ENCODE data around the gene TNNI3K.

Gene TNNI3K

GRCh38 chr1:74314438-74314837, 79.3 kb downstream of the TNNI3K start:
- no peak for FAIRE-seq

GRCh38 chr1:74316302-74316701, 81.1 kb downstream of the TNNI3K start:
- no peak for FAIRE-seq

GRCh38 chr1:74317663-74318062, 82.5 kb downstream of the TNNI3K start:
- FAIRE-seq = no peak

GRCh38 chr1:74323937-74324473, 88.8 kb downstream of the TNNI3K start:
- FAIRE-seq = no peak

- FAIRE-seq = no peak
Measured at GRCh38 chr1:74324684-74325448, 89.7 kb downstream of the TNNI3K start.

GRCh38 chr1:74328851-74329250, 93.7 kb downstream of the TNNI3K start:
- no peak for FAIRE-seq

GRCh38 chr1:74333244-74333643, 98.1 kb downstream of the TNNI3K start:
- FAIRE-seq = no peak

- FAIRE-seq = no peak
Measured at GRCh38 chr1:74334147-74334546, 99.0 kb downstream of the TNNI3K start.

GRCh38 chr1:74340656-74341055, 105.5 kb downstream of the TNNI3K start:
- FAIRE-seq = no peak

GRCh38 chr1:74341702-74342339, 106.6 kb downstream of the TNNI3K start:
- no peak for FAIRE-seq

GRCh38 chr1:74343216-74343615, 108.0 kb downstream of the TNNI3K start:
- FAIRE-seq = no peak

- no peak for FAIRE-seq
Measured at GRCh38 chr1:74344387-74344786, 109.2 kb downstream of the TNNI3K start.

GRCh38 chr1:74356493-74356892, 121.3 kb downstream of the TNNI3K start:
- no peak for FAIRE-seq

- FAIRE-seq = no peak
Measured at GRCh38 chr1:74357150-74357549, 122.0 kb downstream of the TNNI3K start.

GRCh38 chr1:74357756-74358155, 122.6 kb downstream of the TNNI3K start:
- FAIRE-seq = no peak

- FAIRE-seq = no peak
Measured at GRCh38 chr1:74362691-74363090, 127.5 kb downstream of the TNNI3K start.

- no peak for FAIRE-seq
Measured at GRCh38 chr1:74363220-74363619, 128.0 kb downstream of the TNNI3K start.

- no peak for FAIRE-seq
Measured at GRCh38 chr1:74367175-74367813, 132.1 kb downstream of the TNNI3K start.

- FAIRE-seq = no peak
Measured at GRCh38 chr1:74368335-74368734, 133.1 kb downstream of the TNNI3K start.

GRCh38 chr1:74375376-74375775, 140.2 kb downstream of the TNNI3K start:
- FAIRE-seq = no peak

- FAIRE-seq = no peak
Measured at GRCh38 chr1:74380252-74380651, 145.1 kb downstream of the TNNI3K start.

- no peak for FAIRE-seq
Measured at GRCh38 chr1:74388855-74389254, 153.7 kb downstream of the TNNI3K start.

- FAIRE-seq = no peak
Measured at GRCh38 chr1:74392186-74392585, 157.0 kb downstream of the TNNI3K start.

GRCh38 chr1:74392840-74393239, 157.7 kb downstream of the TNNI3K start:
- no peak for FAIRE-seq

Data from A204.1 (cell line).